ENCODE results near the gene GNA12.
"Not testable (repeated sequence)": the region's sequence is repeated elsewhere in the genome, so short reads cannot be mapped to it uniquely, and the experiment has no call there.

The GNA12 gene

DNA sequence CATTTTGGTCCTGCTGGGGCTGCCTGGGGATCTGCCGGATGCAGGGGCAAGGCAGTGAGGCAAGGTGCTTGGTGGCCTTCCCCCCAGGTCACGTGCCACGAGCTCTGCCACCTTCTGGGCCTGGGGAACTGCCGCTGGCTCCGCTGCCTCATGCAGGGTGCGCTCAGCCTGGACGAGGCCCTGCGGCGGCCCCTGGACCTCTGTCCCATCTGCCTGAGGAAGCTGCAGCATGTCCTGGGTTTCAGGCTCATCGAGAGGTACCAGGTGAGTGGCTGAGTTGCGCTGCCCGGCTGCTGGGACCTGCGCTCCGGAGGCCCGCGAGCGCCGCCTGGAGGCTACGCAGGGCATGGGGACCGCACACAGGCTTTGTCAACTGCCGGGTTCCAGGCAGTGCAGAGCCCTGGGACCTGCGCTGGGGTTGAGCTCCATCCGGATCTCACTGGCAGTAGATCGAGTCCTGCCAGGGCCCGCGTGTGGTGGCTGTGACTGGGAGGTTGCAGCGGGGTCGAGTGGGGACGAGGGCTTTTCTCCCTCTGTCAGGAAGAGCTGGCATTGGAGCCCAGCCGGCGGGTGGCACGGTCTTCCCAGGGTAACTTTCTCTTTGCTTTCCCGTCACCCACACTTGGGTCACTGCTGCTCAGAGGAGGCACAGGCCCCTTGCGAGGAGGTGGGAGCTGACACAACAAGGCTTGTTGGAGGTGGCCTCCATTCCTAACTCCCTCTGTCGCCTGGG lies 134.4 kb downstream of the GNA12 start:
- DNase-seq, result peak; percentile 28

DNA sequence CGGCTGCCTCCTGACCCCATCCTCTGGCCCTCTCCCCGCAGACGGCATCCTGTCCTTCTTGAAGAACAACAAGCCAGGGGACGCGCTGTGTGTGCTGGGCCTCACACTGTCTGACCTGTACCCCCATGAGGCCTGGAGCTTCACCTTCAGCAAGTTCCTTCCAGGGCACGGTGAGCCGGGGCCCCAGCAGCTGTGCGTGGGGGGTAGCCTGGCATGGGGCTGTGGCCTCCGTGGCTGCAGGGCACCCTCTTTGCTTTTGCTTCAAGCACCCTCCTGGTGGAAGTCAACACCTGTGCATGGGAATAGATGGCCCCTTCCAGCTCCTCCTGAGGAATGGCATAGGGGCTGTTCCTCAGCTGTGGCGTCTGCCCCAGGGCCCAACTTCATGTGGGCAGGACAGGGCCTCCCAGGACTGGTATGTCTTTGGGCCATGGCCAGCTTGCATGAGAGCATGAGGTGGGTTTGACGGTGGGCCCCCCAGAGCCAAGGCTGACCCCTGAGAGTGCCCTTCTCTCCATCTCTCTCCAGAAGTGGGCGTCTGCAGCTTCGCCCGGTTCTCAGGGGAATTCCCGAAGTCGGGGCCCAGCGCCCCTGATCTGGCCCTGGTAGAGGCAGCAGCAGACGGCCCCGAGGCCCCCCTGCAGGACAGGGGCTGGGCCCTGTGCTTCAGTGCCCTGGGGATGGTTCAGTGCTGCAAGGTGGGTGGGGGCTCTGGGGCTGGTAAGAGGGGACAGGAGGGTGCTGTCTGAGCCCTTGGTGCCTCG lies 135.4 kb downstream of the GNA12 start:
- DNase-seq, result no peak

DNA sequence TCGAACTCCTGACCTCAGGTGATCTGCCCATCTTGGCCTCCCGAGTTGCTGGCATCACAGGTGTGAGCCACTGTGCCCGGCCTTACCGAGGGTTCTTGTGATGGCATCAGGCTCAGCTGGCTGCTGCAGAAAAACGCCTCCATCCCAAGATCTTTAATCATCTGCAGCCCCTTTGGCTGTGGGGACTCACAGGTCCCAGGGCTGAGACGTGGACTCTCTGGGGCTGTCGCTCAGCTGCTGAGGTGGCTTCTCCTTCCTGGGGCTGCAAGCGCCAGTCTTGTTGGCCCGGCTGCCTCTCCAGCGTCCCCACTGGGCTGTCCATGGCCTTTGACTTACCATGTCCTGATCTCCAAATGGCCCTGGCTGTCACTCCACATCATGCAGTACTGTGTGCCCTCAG lies 136.1 kb downstream of the GNA12 start:
- DNase-seq, result no peak

DNA sequence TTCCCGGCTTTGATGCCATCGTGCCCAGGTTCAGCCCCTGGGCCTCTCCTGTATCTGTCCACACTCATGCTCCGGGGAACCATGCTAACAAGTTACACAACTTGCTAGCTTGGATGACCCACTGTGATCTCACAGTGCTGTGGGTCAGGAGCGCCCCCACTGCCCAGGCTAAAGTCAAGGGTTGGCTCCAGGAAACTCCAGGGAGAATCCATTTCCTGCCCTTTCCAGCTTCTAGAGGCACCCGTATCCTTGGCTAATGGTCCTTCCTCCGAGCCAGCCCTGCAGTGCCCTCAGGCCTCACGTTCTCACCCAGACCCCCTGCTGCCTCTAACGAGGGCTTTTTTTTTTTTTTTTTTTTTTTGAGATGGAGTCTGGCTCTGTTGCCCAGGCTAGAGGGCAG lies 136.6 kb downstream of the GNA12 start:
- no peak for DNase-seq

DNA sequence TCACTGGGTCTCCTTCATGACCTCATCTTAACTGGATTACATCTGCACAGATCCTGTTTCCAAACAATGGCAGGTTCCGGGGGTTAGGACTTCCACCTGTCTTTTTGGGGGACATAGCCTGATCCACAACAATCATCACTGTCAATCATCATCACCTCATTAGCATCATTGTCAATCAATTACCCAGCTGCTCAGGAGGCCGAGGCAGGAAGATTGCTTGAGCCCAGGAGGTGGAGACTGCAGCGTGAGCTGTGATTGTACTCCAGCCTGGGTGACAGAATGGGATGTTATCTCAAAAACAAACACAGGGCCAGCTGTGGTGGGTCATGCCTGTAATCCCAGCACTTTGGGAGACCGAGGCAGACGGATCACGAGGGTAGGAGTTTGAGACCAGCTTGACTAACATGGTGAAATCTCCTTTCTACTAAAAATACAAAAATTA lies 137.4 kb downstream of the GNA12 start:
- DNase-seq, result no peak

DNA sequence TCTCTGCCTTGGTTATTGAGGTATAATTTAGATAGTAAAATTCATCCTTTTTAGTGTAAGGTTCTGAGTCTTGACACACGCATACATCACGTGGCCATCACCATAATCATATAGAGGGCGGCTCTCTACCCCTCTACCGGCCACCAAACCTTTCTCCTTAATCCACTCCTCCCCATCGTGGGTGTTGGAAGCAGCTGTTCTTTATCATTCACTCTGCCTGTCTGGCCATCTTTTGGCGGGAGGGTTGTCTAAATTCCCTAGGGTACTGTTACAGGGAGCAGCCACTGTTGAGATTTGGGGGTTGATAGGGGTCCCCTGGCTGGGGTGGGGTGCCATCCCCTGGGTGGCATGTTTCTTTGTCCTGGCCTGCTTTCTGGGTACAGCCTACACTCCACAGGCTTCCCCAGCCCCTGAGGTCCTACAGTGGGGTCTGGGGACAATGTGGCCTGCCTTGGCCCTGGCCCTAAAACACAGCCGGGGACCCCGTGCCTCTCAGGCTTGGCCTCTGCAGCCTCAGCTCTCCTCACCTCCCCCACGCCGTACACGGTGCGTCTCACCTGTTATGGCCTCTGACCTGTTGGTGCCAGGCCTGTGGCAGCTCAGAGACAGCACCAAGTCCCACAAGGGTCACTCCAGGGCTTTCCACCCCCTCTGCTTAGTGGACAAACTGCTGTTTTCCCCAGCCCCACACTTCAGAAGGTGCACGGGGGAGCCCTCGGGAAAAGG lies 138.6 kb downstream of the GNA12 start:
- no peak for DNase-seq

DNA sequence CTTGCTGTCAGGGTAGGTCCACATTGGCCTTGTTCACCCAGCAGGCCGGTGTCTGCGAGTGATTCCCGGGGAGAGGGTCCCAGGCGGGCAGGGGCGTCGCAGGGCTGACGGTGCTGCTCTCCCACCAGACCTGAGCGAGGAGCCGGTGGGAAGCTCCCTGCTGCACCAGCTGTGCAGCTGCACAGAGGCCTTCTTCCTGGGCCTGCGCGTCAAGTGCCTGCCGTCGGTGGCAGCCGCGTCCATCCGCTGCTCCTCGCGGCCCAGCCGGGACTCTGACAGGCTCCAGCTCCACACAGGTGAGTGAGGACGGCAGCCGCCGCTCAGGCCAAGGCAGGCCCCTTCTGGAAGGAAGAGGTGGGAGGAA lies 141.5 kb downstream of the GNA12 start:
- no peak for DNase-seq

DNA sequence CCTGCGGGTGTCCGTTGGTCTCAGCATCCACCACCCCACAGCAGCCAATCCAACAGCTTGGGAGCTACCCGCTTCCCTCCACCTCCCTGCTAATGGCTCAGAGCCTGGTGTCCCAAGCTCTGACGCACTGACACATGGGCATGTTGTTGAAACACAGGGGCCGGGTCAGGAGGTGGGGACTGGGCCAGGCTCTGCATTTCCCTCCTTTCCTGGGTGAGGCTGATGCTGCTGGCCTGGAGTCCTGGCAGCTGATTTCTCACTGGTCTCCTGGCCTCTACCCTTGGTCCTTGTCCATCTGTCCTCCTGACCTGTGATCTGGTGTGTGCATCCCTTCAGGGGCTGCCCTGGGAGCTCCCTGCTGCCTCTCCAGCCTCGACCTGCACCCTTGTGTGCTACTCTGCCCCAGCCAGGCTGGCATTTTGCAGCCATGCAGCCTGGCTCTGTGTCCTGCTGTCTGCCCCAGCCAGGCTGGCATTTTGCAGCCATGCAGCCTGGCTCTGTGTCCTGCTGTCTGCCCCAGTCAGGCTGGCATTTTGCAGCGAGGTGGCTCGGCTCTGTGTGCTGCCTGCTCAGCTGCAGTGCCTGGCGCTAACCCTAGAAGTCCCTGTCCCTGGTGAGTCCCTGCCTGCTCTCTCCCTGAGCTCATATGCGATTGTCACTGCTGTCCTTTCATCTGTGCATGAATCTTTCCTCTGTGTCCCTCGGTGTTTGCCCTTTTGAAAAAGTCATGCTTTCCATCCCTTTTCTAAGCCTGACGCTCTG lies 142.1 kb downstream of the GNA12 start:
- no peak for DNase-seq

DNA sequence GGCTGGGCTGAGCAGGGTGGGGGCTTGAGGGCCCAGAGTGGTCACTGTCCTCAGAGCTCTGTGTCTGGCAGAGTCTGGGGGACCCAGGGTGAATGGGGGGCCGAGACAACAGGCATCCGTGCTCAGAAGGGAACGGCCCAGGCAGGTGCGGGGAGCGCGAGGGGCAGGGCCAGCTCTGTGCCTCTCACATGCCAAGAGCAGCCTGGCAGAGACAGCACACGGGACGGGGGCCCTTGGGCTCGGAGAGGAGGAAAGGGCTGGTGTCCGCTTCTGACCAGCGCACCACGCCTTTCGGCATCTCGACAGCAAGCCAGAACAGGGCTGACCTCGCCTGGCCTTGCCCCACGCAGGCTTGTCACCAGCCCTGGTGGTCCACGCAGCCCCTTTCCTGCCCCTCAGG lies 142.7 kb downstream of the GNA12 start:
- DNase-seq, result no peak

DNA sequence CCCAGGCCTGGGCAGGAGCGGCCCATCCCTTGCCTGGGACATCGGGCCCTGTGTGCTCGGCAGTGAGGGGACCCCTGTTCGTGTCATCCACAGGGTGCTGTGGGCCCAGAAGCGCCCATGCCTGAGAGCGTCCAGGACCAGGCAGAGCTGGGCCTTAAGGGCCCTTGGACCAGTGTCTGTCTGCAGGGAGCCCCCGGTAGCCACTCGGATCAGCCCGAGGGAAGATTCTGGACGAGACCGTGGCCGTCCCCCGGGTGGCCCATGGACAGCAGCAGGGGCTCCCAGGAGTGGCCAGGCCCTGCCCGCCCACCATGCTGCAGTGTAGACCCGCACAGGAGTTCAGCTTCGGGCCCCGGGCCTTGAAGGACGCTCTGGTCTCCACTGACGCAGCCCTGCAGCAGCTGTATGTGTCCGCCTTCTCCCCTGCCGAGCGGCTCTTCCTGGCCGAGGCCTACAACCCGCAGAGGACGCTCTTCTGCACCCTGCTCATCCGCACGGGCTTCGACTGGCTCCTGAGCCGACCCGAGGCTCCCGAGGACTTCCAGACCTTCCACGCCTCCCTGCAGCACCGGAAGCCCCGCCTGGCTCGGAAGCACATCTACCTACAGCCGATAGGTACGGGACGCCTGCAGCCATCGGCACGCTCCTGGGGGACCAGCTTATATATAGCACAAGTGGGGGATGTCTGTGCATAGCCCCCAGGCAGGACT lies 143.8 kb downstream of the GNA12 start:
- DNase-seq, result no peak

DNA sequence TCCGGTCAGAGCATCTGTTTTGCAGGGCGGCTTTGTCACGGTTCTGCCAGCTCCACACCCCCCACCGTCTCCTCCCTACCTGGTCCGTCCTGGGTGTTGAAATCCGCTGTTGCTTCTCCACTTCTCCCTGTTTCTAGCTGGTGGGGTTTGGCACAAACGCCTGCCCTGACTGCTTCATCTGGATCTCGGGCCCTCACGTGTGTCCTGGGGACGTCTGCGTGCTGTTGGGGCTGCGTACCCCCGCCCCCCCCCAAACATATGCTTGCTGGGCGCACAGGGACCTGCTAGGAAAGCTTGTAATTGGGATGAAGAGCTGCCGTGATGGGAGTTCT lies 144.9 kb downstream of the GNA12 start:
- DNase-seq, result no peak

DNA sequence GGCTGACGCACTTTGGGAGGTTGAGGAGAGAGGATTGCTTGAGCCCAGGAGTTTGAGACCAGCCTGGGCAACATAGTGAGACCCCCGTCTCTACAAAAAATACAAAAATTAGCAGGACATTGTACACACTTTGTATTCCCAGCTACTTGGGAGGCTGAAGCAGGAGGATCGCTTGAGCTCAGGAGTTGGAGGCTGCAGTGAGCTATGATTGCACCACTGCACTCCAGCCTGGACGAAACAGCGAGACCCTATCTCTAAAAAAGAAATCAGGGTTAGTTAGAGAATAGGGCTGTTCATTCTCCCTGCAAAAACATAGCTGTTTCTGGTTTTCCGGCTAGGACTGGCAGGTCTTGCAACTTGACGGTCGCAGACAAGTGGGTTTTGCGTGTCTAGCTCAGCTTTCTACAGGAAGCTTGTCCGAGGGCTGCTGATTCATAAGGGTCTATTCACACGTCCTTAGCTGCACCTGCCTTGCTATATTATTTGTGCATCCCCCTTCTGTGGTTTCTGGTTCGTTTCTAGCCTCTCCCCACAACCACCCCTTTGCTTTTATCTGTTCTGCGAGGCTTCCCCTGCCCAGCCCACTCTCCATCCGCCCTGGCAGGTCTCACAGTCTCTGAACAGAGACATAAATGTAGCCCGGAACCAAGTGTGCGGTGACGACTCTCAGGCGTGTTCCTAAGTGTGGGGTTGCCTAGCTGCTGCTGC lies 145.4 kb downstream of the GNA12 start:
- DNase-seq, result no peak

DNA sequence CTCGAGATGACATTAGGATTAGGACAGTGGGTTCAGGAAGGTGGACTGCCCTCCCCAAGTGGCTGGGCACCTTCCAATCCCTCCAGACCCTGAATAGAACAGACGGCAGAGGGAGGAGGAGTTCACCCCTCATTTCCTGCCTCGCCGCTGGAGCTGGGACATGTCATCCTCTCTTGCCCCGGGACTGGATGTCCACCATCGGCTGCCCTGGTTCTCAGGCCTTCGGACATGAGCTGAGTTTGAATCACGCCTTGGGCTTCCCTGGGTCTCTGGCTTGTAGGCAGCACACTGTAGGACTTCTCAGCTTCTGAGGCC lies 150.0 kb downstream of the GNA12 start:
- not testable (repeated sequence) for DNase-seq

DNA sequence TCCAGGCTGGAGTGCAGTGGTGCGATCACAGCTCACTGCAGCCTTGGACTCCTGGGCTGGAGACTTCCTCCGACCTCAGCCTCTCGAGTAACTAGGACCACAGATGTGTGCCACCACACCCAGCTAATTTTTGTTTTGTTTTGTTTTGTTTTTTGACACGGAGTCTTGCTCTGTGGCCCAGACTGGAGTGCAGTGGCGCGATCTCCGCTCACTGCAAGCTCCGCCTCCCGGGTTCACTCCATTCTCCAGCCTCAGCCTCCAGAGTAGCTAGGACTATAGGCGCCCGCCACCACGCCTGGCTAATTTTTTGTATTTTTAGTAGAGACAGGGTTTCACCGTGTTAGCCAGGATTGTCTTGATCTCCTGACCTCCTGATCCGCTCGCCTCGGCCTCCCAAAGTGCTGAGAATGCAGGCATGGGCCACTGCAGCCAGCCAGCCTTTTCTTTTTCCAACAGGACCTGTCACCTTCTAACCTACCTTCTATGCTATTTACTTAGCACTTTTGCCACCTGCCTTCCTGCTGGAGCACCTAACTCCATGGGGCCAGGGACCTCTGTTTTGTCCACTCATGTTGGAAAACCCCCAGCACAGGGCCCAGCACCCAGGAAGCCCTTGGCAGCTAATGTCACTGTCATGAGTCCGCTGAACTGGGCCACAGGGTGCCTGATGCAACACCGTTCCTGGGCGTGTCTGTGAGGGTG lies 150.5 kb downstream of the GNA12 start:
- DNase-seq, result not testable (repeated sequence)

DNA sequence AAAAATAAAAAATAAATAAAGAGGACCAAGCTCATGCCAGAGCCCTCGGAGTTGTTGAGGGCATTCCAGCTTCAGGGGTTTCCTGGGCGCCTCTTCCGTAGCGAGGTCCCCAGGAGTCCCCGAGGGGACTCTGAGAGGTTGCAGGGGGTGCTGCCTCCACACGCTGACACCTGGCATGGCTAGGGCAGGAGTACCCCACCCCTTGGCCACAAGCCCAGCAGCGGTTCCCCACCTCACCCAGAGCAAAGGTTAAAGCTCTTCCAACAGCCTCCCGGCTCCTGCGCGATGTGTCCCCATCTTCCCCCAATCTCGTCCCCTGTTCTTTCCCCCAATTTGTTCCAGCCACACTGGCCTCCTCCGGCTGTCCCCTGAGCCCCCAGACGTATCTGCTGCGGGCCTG lies 151.6 kb downstream of the GNA12 start:
- no peak for DNase-seq

DNA sequence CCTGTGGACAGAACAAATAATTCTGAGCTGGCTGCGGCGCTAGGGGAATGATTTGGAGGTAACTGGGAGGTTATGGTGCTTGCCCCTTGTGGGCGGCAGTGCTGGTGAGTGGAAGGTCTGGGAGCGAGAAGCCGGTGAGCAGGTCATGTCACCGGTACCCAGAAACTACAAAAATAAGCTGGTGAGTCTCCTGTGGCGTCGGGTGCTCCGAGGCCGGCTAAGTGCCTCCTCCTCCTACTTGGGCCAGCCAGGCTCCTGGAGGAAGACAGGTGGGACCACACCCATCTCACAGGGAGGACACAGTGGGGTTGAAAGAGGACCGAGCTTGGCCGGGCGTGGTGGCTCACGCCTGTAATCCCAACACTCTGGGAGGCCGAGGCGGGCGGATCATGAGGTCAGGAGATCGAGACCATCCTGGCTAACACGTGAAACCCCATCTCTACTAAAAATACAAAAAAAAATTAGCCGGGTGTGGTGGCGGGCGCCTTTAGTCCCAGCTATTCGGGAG lies 152.1 kb downstream of the GNA12 start:
- DNase-seq, result not testable (repeated sequence)

DNA sequence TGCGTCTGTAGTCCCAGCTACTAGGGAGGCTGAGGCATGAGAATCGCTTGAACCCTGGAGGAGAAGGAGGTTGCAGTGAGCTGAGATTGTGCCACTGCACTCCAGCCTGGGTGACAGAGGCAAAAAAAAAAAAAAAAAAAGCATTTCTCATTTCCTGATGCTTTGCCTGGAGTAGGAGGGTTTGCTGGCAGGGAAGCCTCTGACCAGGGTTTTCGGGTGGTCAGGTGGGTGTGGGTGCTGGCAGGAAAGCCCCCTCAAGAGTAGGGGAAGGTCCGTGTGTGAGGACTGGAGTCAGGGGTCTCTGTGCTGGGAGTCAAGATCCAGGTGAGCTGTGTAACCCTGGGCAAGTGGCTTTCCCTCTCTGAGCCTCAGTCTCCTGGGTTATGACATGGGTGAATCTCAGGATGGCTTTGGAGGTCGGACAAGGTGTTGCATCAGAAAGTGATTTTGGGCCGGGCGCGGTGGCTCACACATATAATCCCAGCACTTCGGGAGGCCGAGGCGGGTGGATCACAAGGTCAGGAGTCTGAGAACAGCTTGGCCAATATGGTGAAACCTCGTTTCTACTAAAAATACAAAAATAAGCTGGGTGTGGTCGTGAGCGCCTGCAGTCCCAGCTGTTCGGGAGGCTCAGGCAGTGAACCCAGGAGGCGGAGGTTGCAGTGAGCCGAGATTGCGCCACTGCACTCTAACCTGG lies 152.9 kb downstream of the GNA12 start:
- DNase-seq, result no peak

DNA sequence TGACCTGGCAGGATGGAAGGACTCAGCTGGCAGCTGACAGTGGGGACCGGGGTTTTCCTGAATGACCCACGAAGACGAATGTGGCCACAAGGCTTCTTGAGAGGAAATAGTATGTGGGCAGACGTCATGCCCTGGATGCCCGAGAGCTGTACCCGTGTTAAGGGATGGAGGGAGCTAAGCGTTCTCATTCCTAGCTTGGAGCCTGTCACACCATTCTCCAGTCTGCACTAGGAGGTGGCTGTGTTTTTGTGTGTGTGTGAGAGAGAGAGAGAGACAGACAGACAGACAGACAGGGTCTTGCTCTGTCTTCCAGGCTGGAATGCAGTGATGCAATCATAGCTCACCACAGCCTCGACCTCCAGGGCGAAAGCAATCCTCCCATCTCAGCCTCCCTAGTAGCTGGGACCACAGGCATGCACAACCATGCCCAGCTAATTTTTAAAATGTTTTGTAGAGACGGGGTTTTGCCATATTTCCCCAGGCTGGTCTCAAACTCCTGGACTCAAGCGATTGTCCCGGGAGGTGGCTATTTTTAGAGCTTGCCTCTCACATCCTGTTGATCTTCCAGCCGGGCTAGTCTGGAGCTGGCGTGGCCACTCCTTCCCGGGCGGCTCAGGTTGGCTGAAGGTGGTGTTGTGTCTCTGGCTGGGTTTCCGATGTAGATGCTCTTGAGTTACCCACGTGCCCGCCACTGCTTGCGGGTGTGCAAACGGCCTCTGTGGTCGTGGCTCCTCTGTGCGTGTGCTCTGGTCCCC lies 154.0 kb downstream of the GNA12 start:
- DNase-seq, result peak; percentile 93

DNA sequence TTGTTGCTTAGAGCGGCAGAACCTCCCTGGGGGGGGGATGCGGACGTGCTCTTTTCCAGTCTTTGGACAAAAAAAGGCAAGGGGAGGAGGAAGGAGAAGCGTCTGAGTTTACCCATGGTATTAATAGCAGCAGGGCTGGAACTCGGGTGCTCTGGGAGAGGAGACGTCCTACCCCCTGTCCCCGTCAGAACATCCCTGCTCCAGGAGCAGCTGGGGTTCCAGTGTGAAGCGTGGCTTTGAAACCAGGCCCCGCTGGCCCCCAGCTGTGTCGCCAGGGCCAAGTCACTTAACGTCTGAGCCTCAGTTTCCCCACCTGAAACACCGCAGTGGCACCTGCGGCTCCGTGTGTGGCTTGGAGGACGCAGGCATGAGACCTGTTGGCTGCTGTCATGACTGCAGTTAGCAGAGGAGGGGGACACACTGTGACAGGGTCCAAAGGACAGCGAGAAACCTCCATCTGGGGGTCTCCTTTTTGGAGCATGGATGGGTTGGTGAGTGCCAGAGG lies 154.7 kb downstream of the GNA12 start:
- no peak for DNase-seq
